SK-N-SH (cell line): Measurements from ENCODE around the gene AAMP. TPM values are rescaled to one million over a fixed set of nuclear protein-coding genes. Genes with fewer than 3 reads are reported as not detected.

Experiments used
- CTCF ChIA-PET: fragments of 300-600, 350-600 bp; formaldehyde crosslinking; extraction: SDS; loops from one replicate; lab custom pipeline; 2021; lab: Yijun Ruan, JAX
- POLR2A ChIA-PET: fragments of 350-600 bp; sonication (Branson Sonifier 250); formaldehyde crosslinking; extraction: SDS; loops from one replicate; lab custom pipeline; 2020; ENCODE audit warnings: antibody characterized with exemption, inconsistent platforms; lab: Yijun Ruan, JAX
- DNase-seq: peaks from one replicate; pipeline ENCODE4 v3.0.0; 2012
- H2AFZ ChIP-seq: fragments of 200-600 bp; sonication (generic); 2 replicates; pipeline ENCODE4 v1.8.1; 2016; ENCODE audit warnings: antibody characterized with exemption, mild to moderate bottlenecking, low read depth
- H3F3A ChIP-seq: fragments of 200-600 bp; sonication (generic); replicated peaks from 2 replicates; pipeline ENCODE3; 2016; ENCODE audit warnings: antibody characterized with exemption, mild to moderate bottlenecking; ENCODE audit not compliant: insufficient read depth
- H3K27ac ChIP-seq, 2 experiments: fragments of 200-500 bp in 1 of 2; fragments of 200-600 bp in 1 of 2; sonication (Bioruptor generic) in 1 of 2; sonication (generic), shearing (Covaris generic) in 1 of 2; 2 replicates each; pipeline versions ENCODE4 v1.5.1 to v1.6.1; 2014 to 2016; ENCODE audit warnings: low read depth in 2 of 2, inconsistent platforms in 1 of 2, low read length in 1 of 2, mild to moderate bottlenecking in 1 of 2, mixed read lengths in 1 of 2
- H3K27me3 ChIP-seq: fragments of 200-600 bp; sonication (generic), shearing (Covaris generic); 2 replicates; pipeline ENCODE4 v1.6.1; 2016; ENCODE audit warnings: mixed run types; ENCODE audit not compliant: insufficient read depth
- H3K36me3 ChIP-seq, 2 experiments: fragments of 200-500 bp in 1 of 2; fragments of 200-600 bp in 1 of 2; sonication (Bioruptor generic) in 1 of 2; sonication (generic) in 1 of 2; replicated peaks in 1 of 2; 2 replicates each; pipeline versions ENCODE3 to v1.5.1; 2014 to 2016; ENCODE audit warnings: low read length in 1 of 2, mild to moderate bottlenecking in 1 of 2; ENCODE audit not compliant: insufficient read depth in 2 of 2, control insufficient read depth in 1 of 2
- H3K4me1 ChIP-seq, 2 experiments: fragments of 200-500 bp in 1 of 2; fragments of 200-600 bp in 1 of 2; sonication (Bioruptor generic) in 1 of 2; sonication (generic), shearing (Covaris generic) in 1 of 2; 2 replicates each; pipeline versions ENCODE4 v1.5.1 to v1.6.1; 2014 to 2016; ENCODE audit warnings: low read depth in 1 of 2, low read length in 1 of 2, mixed run types in 1 of 2; ENCODE audit not compliant: insufficient read depth in 2 of 2, control insufficient read depth in 1 of 2
- H3K4me2 ChIP-seq: fragments of 200-600 bp; sonication (generic), shearing (Covaris generic); 2 replicates; pipeline ENCODE4 v1.6.1; 2017; ENCODE audit warnings: mixed run types
- H3K4me3 ChIP-seq, 2 experiments: fragments of 200-500 bp in 1 of 2; fragments of 200-600 bp in 1 of 2; sonication (Bioruptor generic) in 1 of 2; sonication (generic), shearing (Covaris generic) in 1 of 2; 2 replicates each; pipeline versions ENCODE4 v1.5.1 to v1.8.1; 2014 to 2016; ENCODE audit warnings: low read depth in 2 of 2, inconsistent platforms in 1 of 2, low read length in 1 of 2, mild to moderate bottlenecking in 1 of 2, mixed read lengths in 1 of 2, moderate library complexity in 1 of 2
- H3K79me2 ChIP-seq: fragments of 200-600 bp; sonication (generic); 2 replicates; pipeline ENCODE4 v1.8.1; 2017; ENCODE audit warnings: mild to moderate bottlenecking; ENCODE audit not compliant: insufficient read depth
- H3K9ac ChIP-seq: fragments of 200-600 bp; sonication (generic); 2 replicates; pipeline ENCODE4 v1.6.1; 2017; ENCODE audit warnings: mixed run types
- H3K9me2 ChIP-seq: fragments of 200-600 bp; sonication (generic); 2 replicates; pipeline ENCODE4 v1.6.1; 2017; ENCODE audit warnings: mixed run types
- H3K9me3 ChIP-seq: fragments of 200-600 bp; sonication (generic); 2 replicates; pipeline ENCODE4 v1.6.1; 2017; ENCODE audit warnings: mixed run types, mild to moderate bottlenecking, moderate library complexity
- H4K20me1 ChIP-seq: fragments of 200-600 bp; sonication (generic); 2 replicates; pipeline ENCODE4 v1.6.1; 2017; ENCODE audit warnings: mild to moderate bottlenecking, mixed run types; ENCODE audit not compliant: insufficient read depth
- EP300 ChIP-seq, 2 experiments: IDR thresholded peaks; 2 replicates each; pipeline versions ENCODE4 v1.4.0 to v1.6.1; 2012; ENCODE audit warnings: borderline replicate concordance in 1 of 2, low read depth in 1 of 2, low read length in 1 of 2
- EZH2phosphoT487 ChIP-seq: fragments of 200-600 bp; sonication (generic); IDR thresholded peaks from 2 replicates; pipeline ENCODE4 v1.6.1; 2017; ENCODE audit warnings: low read depth, mixed run types, mild to moderate bottlenecking, antibody characterized with exemption, moderate library complexity, borderline replicate concordance
- FOXJ3 ChIP-seq: sonication (generic); formaldehyde crosslinking; IDR thresholded peaks from 2 replicates; pipeline ENCODE4 v1.5.1; 2020; ENCODE audit warnings: mild to moderate bottlenecking, missing genetic modification reagents
- FOXM1 ChIP-seq: IDR thresholded peaks from 2 replicates; pipeline ENCODE4 v1.4.0; 2012; ENCODE audit warnings: low read depth, mild to moderate bottlenecking
- GABPA ChIP-seq: IDR thresholded peaks from 2 replicates; pipeline ENCODE4 v1.4.0; 2012; ENCODE audit warnings: low read depth, mild to moderate bottlenecking
- GATA2 ChIP-seq: sonication (generic); formaldehyde crosslinking; IDR thresholded peaks from 2 replicates; pipeline ENCODE4 v1.5.0; 2020; ENCODE audit warnings: mild to moderate bottlenecking, missing genetic modification reagents
- IRF3 ChIP-seq: fragments of 150-350 bp; IDR thresholded peaks from 2 replicates; pipeline ENCODE4 v1.6.1; 2016; ENCODE audit warnings: mild to moderate bottlenecking, low read depth, low read length
- JUND ChIP-seq: IDR thresholded peaks from 2 replicates; pipeline ENCODE4 v1.4.0; 2012
- MAX ChIP-seq: IDR thresholded peaks from 2 replicates; pipeline ENCODE4 v1.4.0; 2012; ENCODE audit warnings: low read depth
- PBX3 ChIP-seq: IDR thresholded peaks from 2 replicates; pipeline ENCODE4; 2012
- POLR2AphosphoS5 ChIP-seq: IDR thresholded peaks from 2 replicates; pipeline ENCODE4 v1.6.1; 2012; ENCODE audit warnings: low read depth, low read length
- RAD21 ChIP-seq: IDR thresholded peaks from 2 replicates; pipeline ENCODE4 v1.6.1; 2012; ENCODE audit warnings: mild to moderate bottlenecking, low read length
- RFX5 ChIP-seq: IDR thresholded peaks from 2 replicates; pipeline ENCODE4 v1.6.1; 2012; ENCODE audit warnings: mild to moderate bottlenecking, improper control_type of control experiment, low read length
- RXRA ChIP-seq: IDR thresholded peaks from 2 replicates; pipeline ENCODE4 v1.4.0; 2012; ENCODE audit warnings: low read depth, mild to moderate bottlenecking, borderline replicate concordance
- SIN3A ChIP-seq: IDR thresholded peaks from 2 replicates; pipeline ENCODE4 v1.6.1; 2012; ENCODE audit warnings: low read depth, mild to moderate bottlenecking, low read length, moderate library complexity, borderline replicate concordance
- TAF1 ChIP-seq: IDR thresholded peaks from 2 replicates; pipeline ENCODE4 v1.6.1; 2012; ENCODE audit warnings: low read depth, mild to moderate bottlenecking, low read length, moderate library complexity, borderline replicate concordance
- TCF12 ChIP-seq: IDR thresholded peaks from 2 replicates; pipeline ENCODE4 v1.4.0; 2012
- TEAD4 ChIP-seq: IDR thresholded peaks from 2 replicates; pipeline ENCODE4 v1.4.0; 2012; ENCODE audit warnings: mild to moderate bottlenecking, borderline replicate concordance; ENCODE audit not compliant: insufficient read depth
- USF1 ChIP-seq: IDR thresholded peaks from 2 replicates; pipeline ENCODE4 v1.4.0; 2012; ENCODE audit warnings: low read depth, borderline replicate concordance
- USF2 ChIP-seq: fragments of 150-350 bp; IDR thresholded peaks from 2 replicates; pipeline ENCODE4 v1.6.1; 2017; ENCODE audit warnings: antibody characterized with exemption, low read length, low read depth, borderline replicate concordance
- YY1 ChIP-seq: IDR thresholded peaks from 2 replicates; pipeline ENCODE4 v1.4.0; 2012; ENCODE audit warnings: low read depth, mild to moderate bottlenecking
- ZBTB33 ChIP-seq: IDR thresholded peaks from 2 replicates; pipeline ENCODE4 v1.4.0; 2012; ENCODE audit warnings: low read depth, borderline replicate concordance
- WGBS: methylation state at CpG from one replicate; pipeline ENCODE4 v1.1.6; 2017; ENCODE audit warnings: low lambda C conversion rate; 5-methylcytosine and 5-hydroxymethylcytosine counted together
- polyA plus RNA-seq, 3 experiments: library from polyadenylated mRNA; depleted of rRNA; stranded (reverse); fragments of >200 nt; gene quantifications; 2 replicates each; pipeline ENCODE4 v1.2.3, GENCODE V29; 2012

Gene AAMP
- polyA plus RNA-seq, 1 of the 3 experiments (the other 2 are of a cell fraction) = 276 TPM

GRCh38 chr2:218244204-218244603 lies 25.7 kb downstream of the AAMP start:
- H4K20me1 ChIP-seq = 0 out of 2 replicates have a peak, but pooled peaks cover 7% of the 10 kb centered on the region
- H3K4me3 ChIP-seq = no peak overlapping the region
- H3K9me2 ChIP-seq = no peaks in the 10 kb centered on the region
- no peak overlapping the region for H3K9ac ChIP-seq
- H3K27ac ChIP-seq = no peak overlapping the region
- no peak overlapping the region for H3K4me2 ChIP-seq
- 100% methylated on average over 1 of the region's 1 CpG for WGBS
- TF ChIP-seq TEAD4 (no peak), RAD21 (no peak), RFX5 (no peak), FOXJ3 (no peak), MAX (no peak), SIN3A (no peak), TCF12 (no peak)
- peaks cover 76 to 97% of the 10 kb centered on the region in 2 experiments for H3K36me3 ChIP-seq
- peaks cover 7% of the 10 kb centered on the region for H3F3A ChIP-seq
- H3K27me3 ChIP-seq = no peaks in the 10 kb centered on the region
- no peak overlapping the region for H2AFZ ChIP-seq
- no peaks in the 10 kb centered on the region for H3K4me1 ChIP-seq
- DNase-seq = no peak
- ChIA-PET POLR2A (no interaction called here), CTCF (interaction anchor here (1.1 to 5.7 kb wide), 3 partner anchors 14 to 26 kb away, joined by 4 to 34 read pairs (median 4); partner anchors contain the start of genes AAMP and PNKD)
- H3K79me2 ChIP-seq = peaks cover 78% of the 10 kb centered on the region
- H3K9me3 ChIP-seq = no peaks in the 10 kb centered on the region

GRCh38 chr2:218238887-218239286 lies 31.1 kb downstream of the AAMP start:
- H3K9me3 ChIP-seq = no peaks in the 10 kb centered on the region
- no peak overlapping the region for H3K4me2 ChIP-seq
- TF ChIP-seq GATA2 (CRISPR knock-in tag) = no peak
- no peak for TF ChIP-seq RFX5
- TF ChIP-seq EZH2phosphoT487 = no peak
- no peak for TF ChIP-seq USF2
- TF ChIP-seq POLR2AphosphoS5 = no peak
- no peak for TF ChIP-seq FOXJ3
- TF ChIP-seq FOXM1 = no peak
- no peak for TF ChIP-seq RXRA
- no peak for TF ChIP-seq IRF3
- no peak for TF ChIP-seq USF1
- no peak for TF ChIP-seq TAF1
- TF ChIP-seq PBX3 = no peak
- no peak for TF ChIP-seq GABPA
- no peak for TF ChIP-seq MAX
- no peak for TF ChIP-seq EP300 (IDR thresholded peaks at IDR 0.05; ENCODE audit: borderline replicate concordance in 1 of 2, low read depth in 1 of 2, low read length in 1 of 2)
- no peak for TF ChIP-seq JUND
- TF ChIP-seq ZBTB33 = no peak
- no peak for TF ChIP-seq RAD21
- no peak for TF ChIP-seq TEAD4
- TF ChIP-seq YY1 = no peak
- WGBS = 100% methylated on average over 1 of the region's 1 CpG
- no peak overlapping the region for H3K27ac ChIP-seq
- DNase-seq = no peak
- H3K36me3 ChIP-seq = peaks cover 73 to 98% of the 10 kb centered on the region in 2 experiments
- no peaks in the 10 kb centered on the region for H3K27me3 ChIP-seq
- POLR2A ChIA-PET = no interaction called here
- H3K79me2 ChIP-seq = peaks cover 85% of the 10 kb centered on the region
- no peak overlapping the region for H3K9ac ChIP-seq
- no peaks in the 10 kb centered on the region for H3K9me2 ChIP-seq
- H3K4me1 ChIP-seq = no peaks in the 10 kb centered on the region
- no peak overlapping the region for H2AFZ ChIP-seq
- CTCF ChIA-PET = interaction anchor here (0.8 kb wide), 1 partner anchor 11 kb away, joined by 3 read pairs; no protein-coding TSS in a partner anchor
- 0 out of 2 replicates have a peak, but pooled peaks cover 3% of the 10 kb centered on the region for H4K20me1 ChIP-seq
- H3K4me3 ChIP-seq = no peak overlapping the region
- peaks cover 13% of the 10 kb centered on the region for H3F3A ChIP-seq
